Measurements from ENCODE around the gene OR1D5. TPM values are rescaled to one million over a fixed set of nuclear protein-coding genes. Genes with fewer than 3 reads are reported as not detected.

The OR1D5 gene
- total RNA-seq, 1 experiment from 2014 or later = not detected

- TF ChIP-seq TCF7L2 (IDR thresholded peaks at IDR 0.05; ENCODE audit: borderline replicate concordance, extremely low read depth, insufficient read depth, insufficient read length) (no peak), SRF (IDR thresholded peaks at IDR 0.05; ENCODE audit: low read depth) (no peak), FOSL1 (IDR thresholded peaks at IDR 0.05; ENCODE audit: low read depth) (no peak)
- TF ChIP-seq, protein P1, sequence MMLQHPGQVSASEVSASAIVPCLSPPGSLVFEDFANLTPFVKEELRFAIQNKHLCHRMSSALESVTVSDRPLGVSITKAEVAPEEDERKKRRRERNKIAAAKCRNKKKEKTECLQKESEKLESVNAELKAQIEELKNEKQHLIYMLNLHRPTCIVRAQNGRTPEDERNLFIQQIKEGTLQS (IDR thresholded peaks at IDR 0.05) = no peak
Observed at GRCh38 chr17:3019761-3020160, 43.6 kb downstream of the OR1D5 start (continued).

GRCh38 chr17:3017936-3018335, 45.5 kb downstream of the OR1D5 start:
- no peak for DNase-seq (ENCODE audit: low read depth, low spot score)
- Histone ChIP-seq H3K27ac (ENCODE audit: low read depth, low read length) (no peak overlapping the region), H3K9me3 (ENCODE audit: control insufficient read depth in 1 of 2, insufficient read depth in 1 of 2, low read depth in 1 of 2, low read length in 2 of 2) (0 out of 4 replicates have a peak, but pooled peaks cover 2 to 3% of the 10 kb centered on the region in 2 experiments), H3K4me3 (replicated peaks in 1 of 2; ENCODE audit: low read depth in 1 of 2, low read length in 2 of 2) (no peak overlapping the region), H3K4me1 (ENCODE audit: control insufficient read depth in 1 of 2, insufficient read depth in 2 of 2, low read length in 2 of 2) (peaks cover 0 to 15% of the 10 kb centered on the region in 2 experiments; a peak in 2 of 4 replicates), H3K36me3 (ENCODE audit: control insufficient read depth in 1 of 2, insufficient read depth in 2 of 2, low read length in 2 of 2) (peaks cover 22 to 46% of the 10 kb centered on the region in 2 experiments), H2AFZ (ENCODE audit: low read depth, low read length, poor library complexity, severe bottlenecking) (no peak overlapping the region), H4K20me1 (ENCODE audit: insufficient read depth) (no peaks in the 10 kb centered on the region), H3K27me3 (ENCODE audit: insufficient read depth, low read length) (no peaks in the 10 kb centered on the region), H3K9ac (ENCODE audit: low read length) (no peak overlapping the region), H3K79me2 (ENCODE audit: insufficient read depth, low read length) (peaks cover 2% of the 10 kb centered on the region; the same call in 1 of the 2 replicates), H3K4me2 (ENCODE audit: low read length) (no peak overlapping the region), H3K9me2 (ENCODE audit: insufficient read depth) (no peaks in the 10 kb centered on the region)
- intact Hi-C loops (cut with micrococcal nuclease) = no loop called here
- POLR2A ChIA-PET = no interaction called here
- CTCF ChIA-PET = no interaction called here
- ATAC-seq = no peak
- TF ChIP-seq, protein P2, sequence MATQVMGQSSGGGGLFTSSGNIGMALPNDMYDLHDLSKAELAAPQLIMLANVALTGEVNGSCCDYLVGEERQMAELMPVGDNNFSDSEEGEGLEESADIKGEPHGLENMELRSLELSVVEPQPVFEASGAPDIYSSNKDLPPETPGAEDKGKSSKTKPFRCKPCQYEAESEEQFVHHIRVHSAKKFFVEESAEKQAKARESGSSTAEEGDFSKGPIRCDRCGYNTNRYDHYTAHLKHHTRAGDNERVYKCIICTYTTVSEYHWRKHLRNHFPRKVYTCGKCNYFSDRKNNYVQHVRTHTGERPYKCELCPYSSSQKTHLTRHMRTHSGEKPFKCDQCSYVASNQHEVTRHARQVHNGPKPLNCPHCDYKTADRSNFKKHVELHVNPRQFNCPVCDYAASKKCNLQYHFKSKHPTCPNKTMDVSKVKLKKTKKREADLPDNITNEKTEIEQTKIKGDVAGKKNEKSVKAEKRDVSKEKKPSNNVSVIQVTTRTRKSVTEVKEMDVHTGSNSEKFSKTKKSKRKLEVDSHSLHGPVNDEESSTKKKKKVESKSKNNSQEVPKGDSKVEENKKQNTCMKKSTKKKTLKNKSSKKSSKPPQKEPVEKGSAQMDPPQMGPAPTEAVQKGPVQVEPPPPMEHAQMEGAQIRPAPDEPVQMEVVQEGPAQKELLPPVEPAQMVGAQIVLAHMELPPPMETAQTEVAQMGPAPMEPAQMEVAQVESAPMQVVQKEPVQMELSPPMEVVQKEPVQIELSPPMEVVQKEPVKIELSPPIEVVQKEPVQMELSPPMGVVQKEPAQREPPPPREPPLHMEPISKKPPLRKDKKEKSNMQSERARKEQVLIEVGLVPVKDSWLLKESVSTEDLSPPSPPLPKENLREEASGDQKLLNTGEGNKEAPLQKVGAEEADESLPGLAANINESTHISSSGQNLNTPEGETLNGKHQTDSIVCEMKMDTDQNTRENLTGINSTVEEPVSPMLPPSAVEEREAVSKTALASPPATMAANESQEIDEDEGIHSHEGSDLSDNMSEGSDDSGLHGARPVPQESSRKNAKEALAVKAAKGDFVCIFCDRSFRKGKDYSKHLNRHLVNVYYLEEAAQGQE (IDR thresholded peaks at IDR 0.05; ENCODE audit: low read depth) = no peak
- no peak for TF ChIP-seq CBX3 (IDR thresholded peaks at IDR 0.05; ENCODE audit: low read depth)
- no peak for TF ChIP-seq SIN3A (IDR thresholded peaks at IDR 0.05; ENCODE audit: low read depth)
- RAD21 ChIA-PET (ENCODE audit: low non-redundant PET in 1 of 2, low total read pairs in 2 of 2, uncharacterized antibody in 2 of 2, unreplicated experiment in 2 of 2) = no interaction called here
- BruUV-seq (replicated peaks) = no TSS peak
